ENCODE measurements around the gene DNASE1L3. TPM values are rescaled to one million over a fixed set of nuclear protein-coding genes. Genes with fewer than 3 reads are reported as not detected.

The DNASE1L3 gene
- total and polyA plus RNA-seq, 2 donors (not counting 3 experiments of a cell fraction or from before 2014, with no cell fraction given): 0.95 to 1.3 TPM

GRCh38 chr3:58260261-58260731 is 49.5 kb upstream of the DNASE1L3 start:
- intact Hi-C loops (cut with micrococcal nuclease) (no loop called here), dilution Hi-C loops (cut with MboI; ENCODE audit: extremely low pct_ligation_motif_present, low sequenced_read_pairs) (no loop called here)
- H3K27me3 ChIP-seq (ENCODE audit: control insufficient read depth in 2 of 2, insufficient read depth in 2 of 2, low read length in 2 of 2): no peaks in the 10 kb centered on the region
- no peak for TF ChIP-seq POLR2A (IDR thresholded peaks at IDR 0.05; ENCODE audit: low read depth, low read length)
- no peak for TF ChIP-seq EZH2 (IDR thresholded peaks at IDR 0.05; ENCODE audit: borderline replicate concordance, low read depth, low read length, severe bottlenecking)
- no peak for TF ChIP-seq GATA2 (IDR thresholded peaks at IDR 0.05; ENCODE audit: insufficient read depth, insufficient read length, low read depth, low read length)
- TF ChIP-seq POLR2AphosphoS5 (IDR thresholded peaks at IDR 0.05; ENCODE audit: insufficient read depth, low read depth, low read length): no peak
- TF ChIP-seq MYC (IDR thresholded peaks at IDR 0.05; ENCODE audit: low read depth, low read length): no peak
- TF ChIP-seq MAX (IDR thresholded peaks at IDR 0.05; ENCODE audit: insufficient read depth, insufficient read length): no peak
- TF ChIP-seq FOS (IDR thresholded peaks at IDR 0.05; ENCODE audit: borderline replicate concordance, insufficient read depth, low read length): no peak
- TF ChIP-seq CTCF (IDR thresholded peaks at IDR 0.05; ENCODE audit: extremely low read depth in 1 of 2, insufficient read depth in 1 of 2, low read depth in 1 of 2, low read length in 2 of 2): no peak
- TF ChIP-seq JUN (IDR thresholded peaks at IDR 0.05; ENCODE audit: borderline replicate concordance, insufficient read depth, insufficient read length, low read depth): no peak
- CTCF ChIA-PET: interaction anchor here (2.1 to 2.7 kb wide), 2 partner anchors 12 to 46 kb away, joined by 4 to 8 read pairs; partner anchors contain the start of genes HTD2 and RPP14
- no peaks in the 10 kb centered on the region for H3K36me3 ChIP-seq (ENCODE audit: control insufficient read depth in 2 of 2, extremely low read depth in 1 of 2, insufficient read depth in 2 of 2, low read length in 2 of 2)
- no TSS peak for BruUV-seq (replicated peaks)
- no peak overlapping the region for H3K4me3 ChIP-seq (replicated peaks in 1 of 3; ENCODE audit: insufficient read depth in 1 of 3, low read depth in 1 of 3, low read length in 3 of 3)
- POLR2A ChIA-PET: no interaction called here
- no peaks in the 10 kb centered on the region for H3K9me3 ChIP-seq (replicated peaks; ENCODE audit: control insufficient read depth, insufficient read depth, low read length)
- no peaks in the 10 kb centered on the region for H3K79me2 ChIP-seq (ENCODE audit: control insufficient read depth, insufficient read depth, low read length)
- H3K4me2 ChIP-seq (ENCODE audit: insufficient read depth, low read length): no peak overlapping the region
- no peaks in the 10 kb centered on the region for H4K20me1 ChIP-seq (replicated peaks; ENCODE audit: control insufficient read depth, extremely low read depth, insufficient read depth, low read length)
- H3K9me1 ChIP-seq (replicated peaks; ENCODE audit: control insufficient read depth, extremely low read depth, insufficient read depth, low read length): no peaks in the 10 kb centered on the region
- H3K27ac ChIP-seq (ENCODE audit: insufficient read depth, low read depth, low read length): no peak overlapping the region
- FAIRE-seq (no peak), DNase-seq (ENCODE audit: low read depth, low spot score) (no peak)
- H3K9ac ChIP-seq (replicated peaks; ENCODE audit: extremely low read depth, insufficient read depth, low read length): no peak overlapping the region
- H2AFZ ChIP-seq (ENCODE audit: low read depth, low read length): no peak overlapping the region
- H3K4me1 ChIP-seq (ENCODE audit: control insufficient read depth, extremely low read depth, insufficient read depth, low read length): no peaks in the 10 kb centered on the region

Data from endothelial cell of umbilical vein (primary cell).